Stimulated activated naive B cell treated with anti-CD40 and anti-IgM and Interleukin-4, amounts not matched to agents 10 μg/mL and 1 μg/mL and 100 μg/mL, for 72 hours (primary cell): ENCODE measurements around the gene RREB1.

Experiments used
- ATAC-seq, 2 donors: fragments of 150-1000 bp; cut with Tn5 transposase; replicated peaks; 2 replicates each; pipeline ENCODE4 v1.10.0; 2021; ENCODE audit warnings: moderate library complexity in 1 of 2
- DNase-seq: peaks from one replicate; pipeline ENCODE4 v3.0.0; 2021
- H3K27ac Mint-ChIP-seq: one replicate; pipeline ENCODE4 v1.8.0; 2022; ENCODE audit warnings: mild to moderate bottlenecking, mixed read lengths
- H3K27me3 Mint-ChIP-seq, 2 donors: one replicate each; pipeline ENCODE4 v1.8.0; 2022; ENCODE audit warnings: mixed read lengths in 2 of 2
- H3K36me3 Mint-ChIP-seq, 2 donors: one replicate each; pipeline ENCODE4 v1.8.0; 2022; ENCODE audit warnings: mixed read lengths in 2 of 2, mild to moderate bottlenecking in 1 of 2
- H3K4me1 Mint-ChIP-seq, 2 donors: one replicate each; pipeline ENCODE4 v1.8.0; 2022; ENCODE audit warnings: mixed read lengths in 2 of 2, mild to moderate bottlenecking in 1 of 2
- H3K4me3 Mint-ChIP-seq, 2 donors: one replicate each; pipeline ENCODE4 v1.8.0; 2022; ENCODE audit warnings: mild to moderate bottlenecking in 2 of 2, mixed read lengths in 2 of 2, moderate library complexity in 1 of 2
- H3K9me3 Mint-ChIP-seq, 2 donors: one replicate each; pipeline ENCODE4 v1.8.0; 2022; ENCODE audit warnings: mixed read lengths in 2 of 2, mild to moderate bottlenecking in 1 of 2

The RREB1 gene

DNA sequence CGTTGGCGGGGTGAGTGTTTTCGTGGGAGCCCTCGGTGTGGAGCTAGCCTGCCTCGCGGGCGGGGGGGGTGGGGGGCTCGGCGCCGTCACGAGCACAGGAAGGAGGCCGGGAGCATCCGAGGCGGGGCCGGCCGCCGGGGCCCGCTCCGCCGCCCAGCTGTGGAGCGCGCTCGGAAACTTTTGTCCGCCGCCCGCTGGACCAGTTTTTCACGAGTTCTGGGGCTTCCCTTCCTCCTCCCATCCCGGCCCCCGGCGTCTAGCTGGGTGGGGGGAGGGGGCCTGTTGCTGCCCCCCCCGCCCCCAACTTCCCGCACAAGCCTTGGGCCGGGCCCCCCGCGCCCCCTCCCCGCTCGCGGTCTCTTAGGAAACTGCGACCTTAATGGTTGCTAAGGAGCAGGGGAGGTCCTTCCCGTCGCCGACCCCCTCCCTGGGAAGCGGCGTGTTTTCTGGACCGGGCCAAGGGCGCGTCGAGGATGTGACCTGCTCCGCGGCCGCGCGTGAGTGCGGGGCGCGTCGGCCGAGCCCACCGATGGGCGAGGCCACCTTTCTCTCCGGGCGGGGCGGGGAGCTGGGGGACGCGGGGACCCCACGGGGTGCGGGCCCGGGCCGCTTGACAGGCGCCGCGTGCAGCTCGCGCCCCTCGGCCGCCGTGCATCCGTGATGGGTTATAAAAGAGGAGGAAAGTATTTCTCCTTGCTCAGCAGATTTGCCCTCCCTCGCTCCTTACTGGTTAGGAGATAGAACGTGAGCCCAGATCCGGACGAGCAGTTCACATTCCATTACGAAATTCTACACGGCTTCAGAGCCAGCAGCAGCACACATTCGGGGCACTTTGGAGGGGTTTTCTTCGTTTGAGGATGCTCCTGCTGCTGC is 1.4 kb downstream of the RREB1 start:
- ATAC-seq (peak in 1 of 2 donors; percentile 2), DNase-seq (no peak)
- peaks cover 29 to 52% of the 10 kb centered on the region in 2 donors for H3K4me1 Mint-ChIP-seq
- no peaks in the 10 kb centered on the region for H3K27me3 Mint-ChIP-seq
- H3K36me3 Mint-ChIP-seq: peaks cover 4 to 7% of the 10 kb centered on the region in 2 donors
- H3K27ac Mint-ChIP-seq: peak overlapping the region; percentile 92
- no peaks in the 10 kb centered on the region for H3K9me3 Mint-ChIP-seq
- H3K4me3 Mint-ChIP-seq: peak overlapping the region; percentile 89 to 96

DNA sequence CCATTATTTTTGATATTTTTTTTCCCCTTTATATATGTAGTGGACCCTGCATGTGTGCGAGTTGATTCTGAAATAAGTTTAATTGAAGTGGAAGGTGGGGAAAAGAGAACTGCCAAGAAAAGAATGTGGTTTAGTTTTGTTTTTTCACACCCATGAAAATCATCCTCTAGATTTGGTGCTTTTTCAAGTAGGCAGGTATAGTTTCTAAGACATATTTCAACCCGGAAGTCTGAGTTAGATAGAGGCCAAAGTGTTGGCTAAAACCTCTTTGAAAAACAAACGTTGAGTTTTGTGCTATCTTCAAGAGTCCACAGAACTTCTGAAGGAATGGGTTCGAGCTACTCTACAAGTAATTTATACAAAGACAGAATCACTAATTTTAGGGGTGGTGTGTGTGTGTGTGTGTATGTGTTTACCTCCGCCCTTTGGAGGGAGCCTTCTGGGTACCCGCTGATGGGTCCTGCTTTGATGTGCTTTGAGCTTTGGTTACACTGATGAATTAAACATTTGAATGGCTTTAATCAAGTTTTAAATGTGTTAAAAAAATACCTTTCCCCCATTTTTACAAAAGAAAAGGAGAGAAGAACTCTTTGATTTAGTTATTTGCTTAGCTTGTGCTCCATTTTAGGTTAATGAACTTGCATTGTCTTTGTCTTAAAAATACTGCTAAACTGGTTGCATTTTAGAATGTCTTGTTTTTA is 2.5 kb downstream of the RREB1 start:
- H3K36me3 Mint-ChIP-seq: peaks cover 4 to 7% of the 10 kb centered on the region in 2 donors
- peak overlapping the region; percentile 89 to 96 for H3K4me3 Mint-ChIP-seq
- ATAC-seq (no peak), DNase-seq (no peak)
- no peaks in the 10 kb centered on the region for H3K27me3 Mint-ChIP-seq
- H3K27ac Mint-ChIP-seq: peak overlapping the region; percentile 92
- H3K4me1 Mint-ChIP-seq: peaks cover 31 to 61% of the 10 kb centered on the region in 2 donors
- H3K9me3 Mint-ChIP-seq: no peaks in the 10 kb centered on the region

DNA sequence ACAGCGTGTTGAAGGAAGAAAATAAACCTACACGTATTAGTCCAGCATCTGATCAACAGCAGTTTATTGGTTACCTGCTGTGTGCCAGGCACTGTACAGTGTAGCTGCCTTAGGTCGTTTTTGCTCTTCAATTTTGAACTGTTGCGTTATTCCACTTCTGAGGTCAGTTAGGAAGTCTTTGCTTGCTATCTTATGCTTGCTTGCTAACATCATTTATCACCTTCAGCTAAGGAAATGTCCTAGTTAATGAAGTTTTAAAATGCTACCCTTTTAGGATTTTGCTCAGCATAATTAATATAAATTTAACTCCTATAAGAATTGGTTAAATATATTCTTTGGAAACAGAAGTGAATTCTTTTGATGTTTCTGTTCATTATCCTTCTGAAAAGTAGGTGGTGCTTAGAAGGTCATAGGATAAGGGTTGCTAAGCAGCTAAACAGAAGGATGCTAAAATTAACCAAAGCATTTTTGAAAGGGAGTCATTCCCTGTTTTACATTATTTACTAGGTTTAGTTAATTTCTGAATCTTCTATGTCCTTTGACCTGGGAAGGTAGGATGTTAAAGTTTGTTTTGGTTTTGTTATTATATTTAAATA is 3.4 kb downstream of the RREB1 start:
- ATAC-seq (no peak), DNase-seq (no peak)
- Mint-ChIP-seq H3K27me3 (no peaks in the 10 kb centered on the region), H3K36me3 (peaks cover 7% of the 10 kb centered on the region in 2 donors), H3K9me3 (no peaks in the 10 kb centered on the region), H3K27ac (no peak overlapping the region), H3K4me1 (peaks cover 40 to 67% of the 10 kb centered on the region in 2 donors), H3K4me3 (no peak overlapping the region)

DNA sequence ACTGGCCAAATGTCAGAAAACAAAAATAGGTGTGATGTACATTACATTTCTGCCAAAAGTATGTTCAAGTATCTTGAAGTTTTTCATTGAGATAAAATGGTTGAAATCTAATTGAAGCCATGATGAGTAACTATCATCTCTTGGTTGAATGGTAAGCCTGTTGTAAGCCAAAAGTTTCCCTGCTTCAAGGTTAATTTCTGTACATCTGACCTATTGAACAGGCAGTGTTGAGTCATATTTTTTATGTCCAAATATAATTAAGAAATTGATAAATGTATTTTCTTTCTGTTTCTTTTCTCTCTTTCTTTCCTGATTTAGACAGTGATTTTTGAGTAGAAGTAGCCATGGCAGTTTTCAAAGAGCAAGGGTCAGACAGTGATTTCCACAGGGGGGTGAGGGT is 4.4 kb downstream of the RREB1 start:
- Mint-ChIP-seq H3K4me1 (peaks cover 39 to 66% of the 10 kb centered on the region in 2 donors), H3K27ac (peak overlapping the region; percentile 84), H3K4me3 (peak overlapping the region; percentile 81 to 83), H3K36me3 (peaks cover 7 to 9% of the 10 kb centered on the region in 2 donors), H3K27me3 (no peaks in the 10 kb centered on the region), H3K9me3 (no peaks in the 10 kb centered on the region)
- DNase-seq (no peak), ATAC-seq (no peak)

DNA sequence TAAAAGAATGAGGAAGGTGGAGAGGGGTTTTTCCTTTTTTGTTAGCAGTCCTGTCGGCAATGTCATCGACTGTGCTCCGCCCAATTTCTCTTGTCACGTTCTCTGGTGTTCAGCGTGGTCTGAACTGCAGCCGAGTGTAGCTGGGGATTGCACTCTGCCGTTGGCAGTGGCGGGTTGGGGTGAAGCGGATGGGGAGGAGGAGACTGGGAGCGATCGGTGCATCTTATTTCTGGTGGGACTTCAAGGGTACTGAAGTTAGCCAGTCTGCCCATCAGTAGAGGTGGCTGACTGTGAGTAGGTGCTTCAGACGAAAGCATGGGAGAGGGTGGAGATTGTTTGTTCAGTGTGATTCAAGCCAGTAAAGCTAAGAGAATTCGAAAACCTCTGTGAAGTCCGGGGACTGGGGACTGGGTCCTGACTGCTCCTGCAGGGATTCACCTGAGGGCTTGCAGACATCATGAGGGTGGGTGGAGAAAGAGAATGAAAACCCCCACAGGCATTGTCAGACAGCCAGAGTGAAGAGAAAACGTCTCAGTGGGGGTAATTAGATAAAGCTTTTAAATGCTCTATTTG is 5.1 kb downstream of the RREB1 start:
- no peaks in the 10 kb centered on the region for H3K9me3 Mint-ChIP-seq
- no peaks in the 10 kb centered on the region for H3K27me3 Mint-ChIP-seq
- H3K4me1 Mint-ChIP-seq: peaks cover 39 to 66% of the 10 kb centered on the region in 2 donors
- peak overlapping the region; percentile 84 for H3K27ac Mint-ChIP-seq
- H3K36me3 Mint-ChIP-seq: peaks cover 7 to 9% of the 10 kb centered on the region in 2 donors
- peak overlapping the region; percentile 81 to 83 for H3K4me3 Mint-ChIP-seq
- ATAC-seq (peak; percentile 76 to 78), DNase-seq (peak; percentile 47)

DNA sequence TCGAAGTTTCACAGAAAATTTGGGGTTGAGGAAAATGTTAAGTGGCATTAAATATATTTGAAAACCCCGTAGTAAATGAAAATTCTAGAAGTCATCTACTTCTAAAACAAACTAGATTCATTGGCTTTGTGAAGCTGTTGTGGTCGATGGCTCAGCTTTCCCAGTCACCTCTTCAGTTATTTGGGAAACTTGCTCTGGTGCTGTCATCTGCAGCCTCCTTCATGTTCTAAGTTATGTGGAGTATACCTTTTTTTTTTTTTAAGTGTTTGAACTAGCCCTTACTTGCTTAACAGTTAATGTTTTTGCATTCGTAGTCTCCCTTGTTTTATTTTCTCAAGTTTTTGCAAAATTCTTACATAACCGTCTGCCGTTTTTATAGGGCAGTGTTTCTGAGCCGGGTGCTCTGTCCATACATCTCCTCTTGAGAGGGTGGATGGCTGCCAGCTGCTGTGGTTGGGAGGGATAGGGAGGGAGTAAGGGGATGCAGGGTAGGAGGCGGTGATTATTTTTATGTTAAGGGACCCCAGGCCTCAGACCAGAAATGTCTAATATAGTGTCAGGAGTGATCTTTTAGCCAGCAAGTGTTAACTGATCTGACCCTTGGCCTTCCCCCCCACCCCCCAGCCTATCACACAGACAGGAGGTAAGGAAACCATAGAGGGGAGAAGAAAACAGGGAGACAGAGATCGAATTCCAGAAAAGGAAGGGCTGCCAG is 7.1 kb downstream of the RREB1 start:
- no peak overlapping the region for H3K27ac Mint-ChIP-seq
- DNase-seq (no peak), ATAC-seq (no peak)
- H3K4me1 Mint-ChIP-seq: peaks cover 42 to 70% of the 10 kb centered on the region in 2 donors
- H3K36me3 Mint-ChIP-seq: peaks cover 10 to 14% of the 10 kb centered on the region in 2 donors
- H3K9me3 Mint-ChIP-seq: no peaks in the 10 kb centered on the region
- H3K27me3 Mint-ChIP-seq: no peaks in the 10 kb centered on the region
- no peak overlapping the region for H3K4me3 Mint-ChIP-seq

DNA sequence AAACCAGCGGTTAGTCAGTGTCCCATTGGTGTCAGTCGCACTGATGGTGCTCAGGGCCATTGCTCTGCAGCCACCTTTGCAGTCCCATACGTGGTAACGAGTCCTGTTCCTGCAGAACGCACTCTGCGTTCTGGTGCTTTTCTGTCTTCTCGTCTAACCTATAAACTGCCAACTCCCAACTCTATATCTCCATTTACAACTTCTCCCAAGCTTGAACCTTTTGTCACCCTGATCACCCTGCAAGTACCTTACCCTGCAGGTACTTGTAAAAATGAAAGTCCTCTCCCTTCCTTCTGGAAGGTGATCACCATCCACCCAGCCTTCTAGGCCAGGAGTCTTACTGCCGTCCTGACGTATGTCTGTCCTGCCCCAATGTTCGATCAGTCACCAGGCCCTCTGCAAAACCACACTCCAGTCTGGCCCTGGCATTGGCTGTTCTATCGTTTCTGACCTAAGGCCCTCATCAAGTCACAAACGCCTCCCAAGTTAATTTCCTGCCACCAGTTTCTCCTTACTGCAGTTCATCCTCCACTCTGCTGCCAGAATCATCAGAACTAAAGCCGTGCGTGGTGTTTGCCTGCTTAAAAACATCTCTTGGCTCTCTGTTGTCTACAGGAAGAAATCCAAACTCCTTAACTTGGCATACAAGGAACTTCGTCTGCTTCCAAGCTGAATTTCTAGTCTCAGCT is 7.9 kb downstream of the RREB1 start:
- no peak for DNase-seq
- Mint-ChIP-seq H3K36me3 (peaks cover 11 to 19% of the 10 kb centered on the region in 2 donors), H3K9me3 (no peaks in the 10 kb centered on the region), H3K4me3 (no peak overlapping the region), H3K27me3 (no peaks in the 10 kb centered on the region), H3K27ac (no peak overlapping the region), H3K4me1 (peaks cover 35 to 66% of the 10 kb centered on the region in 2 donors)
- no peak for ATAC-seq

DNA sequence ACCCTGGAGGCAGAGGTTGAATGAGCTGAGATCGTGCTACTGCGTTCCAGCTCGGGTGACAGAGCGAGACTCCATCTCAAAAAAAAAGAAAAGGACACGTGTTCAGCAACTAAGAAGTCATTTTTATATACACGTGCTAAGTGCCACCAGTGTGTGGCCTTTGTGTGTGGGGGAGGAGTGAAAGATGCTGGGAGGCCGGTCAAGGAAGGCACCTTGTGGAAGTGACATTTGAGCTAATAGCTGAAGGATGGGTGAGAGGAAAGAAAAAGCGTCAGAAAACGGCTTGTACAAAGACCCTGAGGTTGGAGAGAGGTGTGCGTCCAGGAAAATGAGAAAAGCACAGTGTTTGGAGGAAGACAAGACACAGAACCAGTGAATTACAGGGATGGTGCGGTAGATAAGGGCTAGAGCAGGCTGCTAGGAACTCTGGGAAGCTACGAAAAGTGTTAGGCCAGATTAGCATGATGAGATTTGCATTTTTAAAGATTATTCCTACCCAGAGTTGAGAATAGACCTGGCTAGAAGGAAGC is 11.6 kb downstream of the RREB1 start:
- ATAC-seq (no peak), DNase-seq (no peak)
- Mint-ChIP-seq H3K9me3 (no peaks in the 10 kb centered on the region), H3K4me1 (peaks cover 28 to 54% of the 10 kb centered on the region in 2 donors), H3K27me3 (no peaks in the 10 kb centered on the region), H3K4me3 (no peak overlapping the region), H3K27ac (peak overlapping the region; percentile 15), H3K36me3 (peaks cover 17 to 30% of the 10 kb centered on the region in 2 donors)

DNA sequence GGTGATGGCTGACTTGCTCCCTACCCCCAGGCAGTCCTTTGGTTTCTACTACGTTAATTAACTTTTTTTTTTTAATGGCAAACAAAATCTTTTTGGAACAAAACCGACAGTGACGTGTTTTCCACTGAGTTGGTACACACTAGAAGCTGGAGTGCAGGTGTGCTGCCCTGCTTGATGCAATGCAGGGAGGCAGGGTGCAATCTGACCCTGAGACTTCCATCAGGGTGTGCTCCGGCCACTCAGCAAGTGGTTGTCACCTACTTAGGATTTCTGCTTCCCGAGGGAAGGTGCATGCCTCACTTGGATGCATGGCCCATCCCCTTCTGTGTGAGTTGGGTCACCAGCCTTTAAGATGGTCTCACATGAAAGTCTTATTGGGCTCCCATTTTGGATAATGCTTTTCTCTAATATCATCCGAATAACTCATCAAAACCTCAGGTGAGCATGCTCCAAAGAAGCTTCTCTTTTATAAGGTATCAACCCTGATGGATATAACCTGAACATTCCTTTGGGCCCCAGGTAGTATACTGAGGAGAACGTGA is 14.0 kb downstream of the RREB1 start:
- peaks cover 29 to 40% of the 10 kb centered on the region in 2 donors for H3K36me3 Mint-ChIP-seq
- no peak overlapping the region for H3K4me3 Mint-ChIP-seq
- no peak for DNase-seq
- H3K27me3 Mint-ChIP-seq: no peaks in the 10 kb centered on the region
- H3K9me3 Mint-ChIP-seq: no peaks in the 10 kb centered on the region
- H3K27ac Mint-ChIP-seq: no peak overlapping the region
- peaks cover 31 to 53% of the 10 kb centered on the region in 2 donors for H3K4me1 Mint-ChIP-seq
- ATAC-seq: no peak

DNA sequence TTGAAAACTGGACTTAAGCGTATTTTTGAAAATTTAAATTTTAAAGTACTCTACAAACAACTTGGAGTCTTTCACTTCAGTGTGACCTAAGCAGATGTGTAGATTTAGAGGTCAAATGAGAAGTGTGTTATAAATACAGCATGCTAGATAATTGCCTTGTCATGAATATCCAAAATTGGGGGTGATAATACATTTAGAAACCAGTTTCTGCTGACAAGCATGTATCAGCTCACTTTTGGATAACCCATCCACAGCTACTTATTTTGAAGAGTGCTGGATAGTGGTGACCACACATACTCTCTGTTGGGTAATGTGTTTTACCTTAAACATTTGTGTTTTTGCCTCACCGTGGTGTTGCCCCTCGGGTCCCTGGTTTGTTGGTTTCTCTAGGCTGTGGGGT is 14.9 kb downstream of the RREB1 start:
- Mint-ChIP-seq H3K27me3 (no peaks in the 10 kb centered on the region), H3K27ac (no peak overlapping the region), H3K4me1 (peaks cover 38 to 61% of the 10 kb centered on the region in 2 donors), H3K9me3 (no peaks in the 10 kb centered on the region), H3K36me3 (peaks cover 33 to 48% of the 10 kb centered on the region in 2 donors), H3K4me3 (no peak overlapping the region)
- DNase-seq (no peak), ATAC-seq (no peak)

DNA sequence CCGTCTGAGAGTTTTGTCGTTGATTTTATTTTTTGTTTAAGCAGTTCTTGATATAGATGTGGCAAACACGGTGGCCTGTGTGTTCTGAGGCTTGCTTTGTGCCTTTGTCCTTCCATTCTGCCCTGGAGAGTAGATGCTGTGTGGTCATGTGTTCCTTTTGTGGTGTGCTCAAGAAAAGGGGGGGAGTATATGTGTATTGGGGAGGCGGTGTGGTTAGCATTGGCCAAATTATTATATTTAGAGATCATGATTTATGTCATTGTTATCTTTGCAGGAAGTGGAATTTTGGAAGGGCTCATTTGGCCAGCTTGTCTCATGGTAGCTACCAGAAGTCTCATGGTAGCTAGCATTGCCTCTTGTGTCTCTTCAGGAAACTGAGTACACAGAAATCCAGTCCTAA is 16.4 kb downstream of the RREB1 start:
- H3K4me3 Mint-ChIP-seq: no peak overlapping the region
- no peaks in the 10 kb centered on the region for H3K27me3 Mint-ChIP-seq
- H3K9me3 Mint-ChIP-seq: no peaks in the 10 kb centered on the region
- ATAC-seq: no peak
- peaks cover 50 to 74% of the 10 kb centered on the region in 2 donors for H3K4me1 Mint-ChIP-seq
- no peak for DNase-seq
- H3K27ac Mint-ChIP-seq: peak overlapping the region; percentile 68
- peaks cover 40 to 57% of the 10 kb centered on the region in 2 donors for H3K36me3 Mint-ChIP-seq

DNA sequence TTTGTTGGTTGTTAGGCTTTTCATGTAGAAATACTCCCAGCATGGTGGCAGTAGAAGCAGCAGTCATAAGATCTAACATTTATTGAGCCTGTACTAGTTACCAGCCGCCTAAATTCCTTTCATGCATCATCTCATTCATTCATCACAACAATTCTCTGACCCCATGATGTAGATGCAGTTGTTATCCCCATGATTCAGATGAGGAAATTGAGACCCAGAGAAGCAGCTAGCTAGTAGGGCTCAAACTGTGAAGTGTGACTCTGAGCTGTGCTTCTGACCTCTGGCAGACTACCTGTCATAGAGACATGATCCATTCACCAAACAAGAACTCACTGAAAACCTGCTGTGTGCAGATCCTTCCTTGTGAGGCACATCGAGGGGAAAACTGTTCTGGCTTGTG is 16.9 kb downstream of the RREB1 start:
- Mint-ChIP-seq H3K4me1 (peaks cover 50 to 74% of the 10 kb centered on the region in 2 donors), H3K27ac (no peak overlapping the region), H3K9me3 (no peaks in the 10 kb centered on the region), H3K36me3 (peaks cover 40 to 54% of the 10 kb centered on the region in 2 donors), H3K27me3 (no peaks in the 10 kb centered on the region), H3K4me3 (no peak overlapping the region)
- ATAC-seq: no peak
- DNase-seq: no peak

DNA sequence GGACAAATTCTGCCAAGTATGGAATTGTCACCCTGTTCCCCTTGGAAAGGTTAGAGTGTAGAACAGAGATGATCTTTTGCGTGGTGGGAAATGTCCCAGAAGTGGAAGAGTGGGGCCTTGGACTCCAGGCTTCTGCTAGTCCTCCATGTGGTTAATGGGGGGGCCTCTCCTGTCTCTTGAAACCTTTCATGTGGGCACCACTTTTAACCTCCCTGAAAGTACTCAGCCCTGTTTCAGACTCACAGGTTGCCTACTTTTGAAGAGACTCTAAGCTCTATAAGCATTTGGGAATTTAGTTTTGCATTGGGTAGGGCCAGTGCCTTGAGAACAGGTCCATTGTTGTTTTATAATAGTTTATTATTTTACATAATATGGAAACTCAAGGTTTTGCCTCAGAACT is 17.5 kb downstream of the RREB1 start:
- Mint-ChIP-seq H3K4me1 (peaks cover 55 to 74% of the 10 kb centered on the region in 2 donors), H3K27ac (peak overlapping the region; percentile 49), H3K4me3 (no peak overlapping the region), H3K9me3 (no peaks in the 10 kb centered on the region), H3K36me3 (peaks cover 41 to 52% of the 10 kb centered on the region in 2 donors), H3K27me3 (no peaks in the 10 kb centered on the region)
- DNase-seq (no peak), ATAC-seq (no peak)
